Activated T-helper 1 cell treated with anti-CD3 and anti-CD28 coated beads, Interleukin-12 subunit alpha, Interleukin-12 subunit beta, Interleukin-2, Interleukin-4 antibody, amounts not matched to agents 30 ng/mL and 10 ng/mL and 1 ng/mL, durations not matched to agents 14 hours and 24 hours and 36 hours (primary cell): ENCODE results near the gene FIBP. TPM values are rescaled to one million over a fixed set of nuclear protein-coding genes. Genes with fewer than 3 reads are reported as not detected.

Experiments used
- DNase-seq: peaks from one replicate; pipeline ENCODE4 v3.0.0; 2021; ENCODE audit warnings: low spot score
- H3K27ac Mint-ChIP-seq: one replicate; pipeline ENCODE4 v1.8.0; 2021; ENCODE audit warnings: mild to moderate bottlenecking, mixed read lengths
- H3K27me3 Mint-ChIP-seq: one replicate; pipeline ENCODE4 v1.8.0; 2022; ENCODE audit warnings: mild to moderate bottlenecking, moderate library complexity, mixed read lengths; ENCODE audit not compliant: insufficient read depth
- H3K36me3 Mint-ChIP-seq: one replicate; pipeline ENCODE4 v1.8.0; 2021; ENCODE audit warnings: low read depth, mixed read lengths
- H3K4me1 Mint-ChIP-seq: one replicate; pipeline ENCODE4 v1.8.0; 2021; ENCODE audit warnings: low read depth, mixed read lengths
- H3K4me3 Mint-ChIP-seq: one replicate; pipeline ENCODE4 v1.8.0; 2021; ENCODE audit warnings: mild to moderate bottlenecking, moderate library complexity, mixed read lengths
- H3K9me3 Mint-ChIP-seq: one replicate; pipeline ENCODE4 v1.8.0; 2021; ENCODE audit warnings: mixed read lengths
- intact Hi-C: fragments of 100-400 bp; cut with micrococcal nuclease; formaldehyde crosslinking; loops from one replicate; pipeline ENCODE4 v1.15.1; 2024
- total RNA-seq: library from RNA; stranded (reverse); gene quantifications from 2 replicates; pipeline ENCODE4 v1.2.3, GENCODE V29; 2022

The FIBP gene
- total RNA-seq, 1 donor from 2014 or later = 93.2 TPM

GRCh38 chr11:65869643-65870306 is 18.5 kb downstream of the FIBP start:
- Mint-ChIP-seq H3K27ac (no peak overlapping the region), H3K4me1 (peaks cover 16% of the 10 kb centered on the region), H3K4me3 (no peak overlapping the region), H3K9me3 (no peaks in the 10 kb centered on the region), H3K36me3 (peaks cover 12% of the 10 kb centered on the region), H3K27me3 (peaks cover 1% of the 10 kb centered on the region)
- intact Hi-C loops = no loop called here
- DNase-seq = no peak

GRCh38 chr11:65868907-65869306 is 19.4 kb downstream of the FIBP start:
- DNase-seq = no peak
- peaks cover 16% of the 10 kb centered on the region for H3K4me1 Mint-ChIP-seq
- intact Hi-C loops = no loop called here
- no peak overlapping the region for H3K27ac Mint-ChIP-seq
- H3K36me3 Mint-ChIP-seq = peaks cover 17% of the 10 kb centered on the region
- peaks cover 1% of the 10 kb centered on the region for H3K27me3 Mint-ChIP-seq
- no peak overlapping the region for H3K4me3 Mint-ChIP-seq
- H3K9me3 Mint-ChIP-seq = no peaks in the 10 kb centered on the region

GRCh38 chr11:65868076-65868667 is 20.1 kb downstream of the FIBP start:
- no peak for DNase-seq
- no peak overlapping the region for H3K27ac Mint-ChIP-seq
- no peaks in the 10 kb centered on the region for H3K9me3 Mint-ChIP-seq
- intact Hi-C loops = no loop called here
- H3K4me3 Mint-ChIP-seq = no peak overlapping the region
- peaks cover 14% of the 10 kb centered on the region for H3K4me1 Mint-ChIP-seq
- peaks cover 1% of the 10 kb centered on the region for H3K27me3 Mint-ChIP-seq
- H3K36me3 Mint-ChIP-seq = peaks cover 21% of the 10 kb centered on the region

GRCh38 chr11:65867284-65868071 is 20.8 kb downstream of the FIBP start:
- H3K27ac Mint-ChIP-seq = no peak overlapping the region
- intact Hi-C loops = no loop called here
- H3K9me3 Mint-ChIP-seq = no peaks in the 10 kb centered on the region
- H3K4me1 Mint-ChIP-seq = peaks cover 14% of the 10 kb centered on the region
- peaks cover 26% of the 10 kb centered on the region for H3K36me3 Mint-ChIP-seq
- no peak overlapping the region for H3K4me3 Mint-ChIP-seq
- no peak for DNase-seq
- H3K27me3 Mint-ChIP-seq = peaks cover 1% of the 10 kb centered on the region

GRCh38 chr11:65866509-65867283 is 21.6 kb downstream of the FIBP start:
- H3K4me3 Mint-ChIP-seq = no peak overlapping the region
- no peak for DNase-seq
- H3K36me3 Mint-ChIP-seq = peaks cover 28% of the 10 kb centered on the region
- no peaks in the 10 kb centered on the region for H3K9me3 Mint-ChIP-seq
- H3K27me3 Mint-ChIP-seq = peaks cover 1% of the 10 kb centered on the region
- intact Hi-C loops = no loop called here
- peaks cover 16% of the 10 kb centered on the region for H3K4me1 Mint-ChIP-seq
- H3K27ac Mint-ChIP-seq = no peak overlapping the region

GRCh38 chr11:65865550-65866172 is 22.6 kb downstream of the FIBP start:
- Mint-ChIP-seq H3K27me3 (no peaks in the 10 kb centered on the region), H3K27ac (no peak overlapping the region), H3K36me3 (peaks cover 28% of the 10 kb centered on the region), H3K4me1 (peaks cover 11% of the 10 kb centered on the region), H3K4me3 (no peak overlapping the region), H3K9me3 (no peaks in the 10 kb centered on the region)
- intact Hi-C loops = no loop called here
- no peak for DNase-seq

GRCh38 chr11:65864706-65865471 is 23.4 kb downstream of the FIBP start:
- no peaks in the 10 kb centered on the region for H3K27me3 Mint-ChIP-seq
- peaks cover 10% of the 10 kb centered on the region for H3K4me1 Mint-ChIP-seq
- DNase-seq = no peak
- no peak overlapping the region for H3K27ac Mint-ChIP-seq
- intact Hi-C loops = no loop called here
- peaks cover 30% of the 10 kb centered on the region for H3K36me3 Mint-ChIP-seq
- H3K4me3 Mint-ChIP-seq = peak overlapping the region; percentile 31
- H3K9me3 Mint-ChIP-seq = no peaks in the 10 kb centered on the region

GRCh38 chr11:65863889-65864705 is 24.2 kb downstream of the FIBP start:
- no peak for DNase-seq
- H3K9me3 Mint-ChIP-seq = no peaks in the 10 kb centered on the region
- H3K27me3 Mint-ChIP-seq = no peaks in the 10 kb centered on the region
- H3K27ac Mint-ChIP-seq = no peak overlapping the region
- H3K4me3 Mint-ChIP-seq = no peak overlapping the region
- intact Hi-C loops = no loop called here
- peaks cover 30% of the 10 kb centered on the region for H3K36me3 Mint-ChIP-seq
- peaks cover 15% of the 10 kb centered on the region for H3K4me1 Mint-ChIP-seq

- Mint-ChIP-seq H3K36me3 (peaks cover 30% of the 10 kb centered on the region), H3K9me3 (no peaks in the 10 kb centered on the region), H3K4me3 (peak overlapping the region; percentile 73), H3K27me3 (no peaks in the 10 kb centered on the region), H3K27ac (no peak overlapping the region), H3K4me1 (peaks cover 24% of the 10 kb centered on the region)
- DNase-seq = no peak
- intact Hi-C loops = no loop called here
Observed at GRCh38 chr11:65862941-65863888, 25.1 kb downstream of the FIBP start.

GRCh38 chr11:65862191-65862735 is 26.0 kb downstream of the FIBP start:
- H3K9me3 Mint-ChIP-seq = no peaks in the 10 kb centered on the region
- H3K27me3 Mint-ChIP-seq = no peaks in the 10 kb centered on the region
- peaks cover 24% of the 10 kb centered on the region for H3K4me1 Mint-ChIP-seq
- intact Hi-C loops = no loop called here
- no peak overlapping the region for H3K27ac Mint-ChIP-seq
- H3K4me3 Mint-ChIP-seq = peak overlapping the region; percentile 96
- H3K36me3 Mint-ChIP-seq = peaks cover 28% of the 10 kb centered on the region
- no peak for DNase-seq
